ENCODE results near the gene SIDT2.
A peak's percentile ranks its signal among the peaks of the same experiment; 100 is the strongest.

SIDT2 gene

DNA sequence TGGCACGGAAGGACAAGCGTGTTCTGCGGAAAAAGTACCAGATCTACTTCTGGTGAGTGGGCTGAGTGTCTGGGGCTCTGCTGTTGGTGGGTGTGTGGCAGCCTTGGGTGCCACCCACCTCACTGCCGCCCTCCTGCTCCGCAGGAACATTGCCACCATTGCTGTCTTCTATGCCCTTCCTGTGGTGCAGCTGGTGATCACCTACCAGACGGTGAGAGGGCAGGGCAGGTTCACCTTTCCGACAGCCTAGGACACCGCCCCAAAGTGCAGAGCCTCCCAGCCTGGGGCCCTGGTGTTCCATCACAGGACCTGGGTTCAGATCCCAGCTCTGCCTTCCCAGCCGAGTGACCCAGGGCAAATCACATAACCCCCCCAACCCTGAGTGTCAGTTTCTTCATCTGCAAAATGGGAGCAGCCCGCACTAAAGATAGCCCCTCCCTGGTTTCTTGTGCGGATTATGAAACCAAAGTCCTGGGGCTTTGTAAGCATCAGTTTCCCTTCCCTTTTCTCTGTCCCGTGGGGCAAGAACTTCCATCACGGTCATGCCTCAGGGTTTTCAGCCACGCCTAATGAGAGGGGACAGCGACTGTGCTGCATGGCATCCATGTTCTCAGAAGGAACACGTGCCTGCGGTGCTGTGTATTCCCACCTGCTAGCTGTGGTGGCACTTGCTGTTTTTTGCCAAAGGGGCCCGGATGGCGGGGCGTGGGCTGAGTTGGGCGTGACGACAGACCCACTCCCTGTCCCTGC is 10.8 kb downstream of the SIDT2 start:
- DNase-seq (ENCODE audit: low read depth in 2 of 2) = no peak

DNA sequence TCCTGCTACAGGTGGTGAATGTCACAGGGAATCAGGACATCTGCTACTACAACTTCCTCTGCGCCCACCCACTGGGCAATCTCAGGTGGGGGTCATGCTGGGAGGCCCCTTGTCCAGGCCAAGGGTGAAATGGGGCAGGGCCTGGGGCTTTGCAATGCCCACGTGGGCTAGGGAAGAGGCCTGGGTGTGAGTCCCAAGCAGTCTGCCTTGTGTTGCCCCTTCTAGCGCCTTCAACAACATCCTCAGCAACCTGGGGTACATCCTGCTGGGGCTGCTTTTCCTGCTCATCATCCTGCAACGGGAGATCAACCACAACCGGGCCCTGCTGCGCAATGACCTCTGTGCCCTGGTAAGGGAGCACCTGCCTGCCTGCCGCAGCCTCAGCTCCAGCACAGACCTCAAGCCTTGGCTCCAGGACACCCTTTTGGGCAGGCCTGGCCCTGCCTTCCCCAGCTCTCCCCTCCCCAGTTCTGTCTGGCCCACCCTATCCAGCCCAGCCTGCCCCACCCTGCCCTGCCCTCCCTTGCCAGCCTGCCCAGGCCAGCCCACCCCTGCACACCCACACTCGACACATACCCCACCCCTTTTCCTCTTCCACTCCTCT is 11.5 kb downstream of the SIDT2 start:
- DNase-seq (ENCODE audit: low read depth in 2 of 2) = no peak

DNA sequence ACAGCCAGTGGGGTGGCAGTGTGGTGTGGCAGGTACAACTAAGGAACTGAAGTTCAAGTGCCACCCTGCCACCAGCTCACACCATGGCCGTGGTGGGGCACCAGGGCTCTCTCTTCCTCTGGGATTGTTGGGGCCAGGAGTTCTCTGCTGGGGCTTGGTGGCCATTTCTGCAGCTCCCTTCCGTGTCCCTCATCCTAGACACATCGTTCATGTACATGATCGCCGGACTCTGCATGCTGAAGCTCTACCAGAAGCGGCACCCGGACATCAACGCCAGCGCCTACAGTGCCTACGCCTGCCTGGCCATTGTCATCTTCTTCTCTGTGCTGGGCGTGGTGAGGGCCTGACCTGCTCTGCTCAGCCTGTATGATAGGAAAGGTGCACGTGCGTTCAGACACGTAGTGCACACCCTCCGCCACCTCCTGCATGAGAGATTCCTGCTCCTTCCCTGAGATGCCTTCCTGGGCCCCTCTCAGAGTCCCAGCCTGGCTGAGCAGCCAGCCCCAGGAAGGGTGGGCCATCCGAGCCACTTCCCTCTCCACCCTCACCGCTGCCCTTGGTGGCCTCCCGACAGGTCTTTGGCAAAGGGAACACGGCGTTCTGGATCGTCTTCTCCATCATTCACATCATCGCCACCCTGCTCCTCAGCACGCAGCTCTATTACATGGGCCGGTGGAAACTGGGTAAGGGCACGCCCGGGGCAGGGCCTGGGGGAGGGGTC is 13.3 kb downstream of the SIDT2 start:
- no peak for DNase-seq (ENCODE audit: low read depth in 2 of 2)

- no peak for DNase-seq (ENCODE audit: low read depth in 2 of 2)
These were observed 13.9 kb downstream of the SIDT2 start for GRCh38 chr11:117192401-117192875.

DNA sequence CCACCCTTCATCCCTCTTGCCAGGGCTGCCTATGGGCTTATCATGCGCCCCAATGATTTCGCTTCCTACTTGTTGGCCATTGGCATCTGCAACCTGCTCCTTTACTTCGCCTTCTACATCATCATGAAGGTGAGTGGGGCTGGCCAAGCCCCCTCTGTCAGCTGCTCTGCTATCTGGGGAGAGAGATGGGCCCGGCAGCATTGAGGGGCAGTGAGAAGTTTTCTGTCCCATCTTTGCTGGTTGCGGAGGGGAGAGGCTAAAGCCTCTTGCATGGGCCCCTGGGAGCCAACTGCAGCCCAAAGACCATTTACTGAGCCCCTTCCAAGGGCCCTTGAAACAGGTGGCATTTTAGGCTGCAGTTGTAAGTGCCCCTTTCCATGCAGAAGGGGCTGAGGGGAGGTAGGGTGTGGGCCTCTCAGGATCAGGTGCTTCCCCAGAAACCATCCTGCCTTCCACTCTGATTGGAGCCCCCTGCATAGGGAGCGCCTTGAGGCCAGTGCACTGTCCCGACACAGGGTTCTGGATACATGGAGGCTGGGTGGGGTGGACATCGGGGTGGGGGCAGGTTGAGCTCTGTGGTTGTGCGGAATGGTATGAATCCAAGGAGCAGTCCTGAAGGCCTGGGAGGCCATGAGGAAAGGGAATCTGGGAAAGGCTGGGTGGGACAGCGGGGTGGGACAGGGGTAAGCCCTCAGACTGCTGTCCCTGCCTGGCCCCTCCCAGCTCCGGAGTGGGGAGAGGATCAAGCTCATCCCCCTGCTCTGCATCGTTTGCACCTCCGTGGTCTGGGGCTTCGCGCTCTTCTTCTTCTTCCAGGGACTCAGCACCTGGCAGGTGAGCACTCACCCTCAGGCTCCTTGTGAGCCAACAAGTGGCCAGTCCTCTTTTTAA is 14.8 kb downstream of the SIDT2 start:
- DNase-seq (ENCODE audit: low read depth in 2 of 2) = no peak

DNA sequence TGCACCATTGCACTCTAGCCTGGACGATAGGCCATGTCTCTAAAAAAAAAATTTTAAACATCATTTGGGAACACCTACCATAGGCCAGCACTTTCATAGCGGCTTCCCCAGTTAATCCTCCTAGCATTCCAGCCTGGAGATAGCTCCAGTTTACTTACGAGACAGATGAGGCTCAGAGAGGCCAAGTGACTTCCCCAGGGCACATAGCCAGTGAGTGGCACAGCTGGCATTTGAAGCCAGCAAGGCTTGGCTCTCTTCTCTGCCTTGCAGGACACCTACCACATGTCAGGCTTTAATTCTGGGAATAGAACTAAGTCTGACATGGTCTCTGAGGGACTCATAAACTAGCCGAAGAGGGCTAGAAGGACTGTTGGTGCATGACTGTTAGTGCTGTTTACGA is 15.7 kb downstream of the SIDT2 start:
- no peak for DNase-seq (ENCODE audit: low read depth in 2 of 2)

- no peak for DNase-seq (ENCODE audit: low read depth in 2 of 2)
These were observed 16.7 kb downstream of the SIDT2 start for GRCh38 chr11:117195258-117195657.

GRCh38 chr11:117195761-117196160 is 17.2 kb downstream of the SIDT2 start:
- no peak for DNase-seq (ENCODE audit: low read depth in 2 of 2)

DNA sequence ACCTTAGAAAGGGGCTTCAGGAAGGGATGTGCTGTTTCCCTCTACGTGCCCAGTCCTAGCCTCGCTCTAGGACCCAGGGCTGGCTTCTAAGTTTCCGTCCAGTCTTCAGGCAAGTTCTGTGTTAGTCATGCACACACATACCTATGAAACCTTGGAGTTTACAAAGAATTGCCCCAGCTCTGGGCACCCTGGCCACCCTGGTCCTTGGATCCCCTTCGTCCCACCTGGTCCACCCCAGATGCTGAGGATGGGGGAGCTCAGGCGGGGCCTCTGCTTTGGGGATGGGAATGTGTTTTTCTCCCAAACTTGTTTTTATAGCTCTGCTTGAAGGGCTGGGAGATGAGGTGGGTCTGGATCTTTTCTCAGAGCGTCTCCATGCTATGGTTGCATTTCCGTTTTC is 18.5 kb downstream of the SIDT2 start:
- no peak for DNase-seq (ENCODE audit: low read depth in 2 of 2)

GRCh38 chr11:117197516-117198456 is 19.2 kb downstream of the SIDT2 start:
- no peak for DNase-seq (ENCODE audit: low read depth in 2 of 2)

DNA sequence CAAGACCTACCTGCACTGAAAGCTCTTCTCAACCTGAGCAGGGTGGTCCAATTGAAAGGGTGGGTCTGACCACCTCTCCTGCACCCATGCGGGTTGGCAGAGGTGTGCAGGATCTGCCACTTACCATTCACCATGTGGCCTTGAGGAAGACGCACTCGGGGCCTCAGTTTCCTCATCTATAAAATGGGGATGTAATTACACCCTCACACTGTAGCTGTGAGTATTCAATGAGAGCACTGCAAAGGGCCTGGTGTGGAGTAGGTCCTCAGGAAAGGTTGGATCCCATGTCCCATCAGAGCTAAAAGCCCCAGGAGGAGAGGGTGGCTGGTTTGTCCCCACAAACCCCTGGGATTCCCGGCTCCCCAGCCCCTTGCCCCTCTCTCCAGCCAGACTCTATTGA is 20.1 kb downstream of the SIDT2 start:
- no peak for DNase-seq (ENCODE audit: low read depth in 2 of 2)

GRCh38 chr11:117199053-117199915 is 20.7 kb downstream of the SIDT2 start, which contains the start of gene TAGLN:
Gene TAGLN, plus strand, starts transcription at chr11:117199370. Its CDS starts 3,644 bp downstream, at chr11:117203014.
- peak; percentile 97 for DNase-seq (ENCODE audit: low read depth in 2 of 2)

DNA sequence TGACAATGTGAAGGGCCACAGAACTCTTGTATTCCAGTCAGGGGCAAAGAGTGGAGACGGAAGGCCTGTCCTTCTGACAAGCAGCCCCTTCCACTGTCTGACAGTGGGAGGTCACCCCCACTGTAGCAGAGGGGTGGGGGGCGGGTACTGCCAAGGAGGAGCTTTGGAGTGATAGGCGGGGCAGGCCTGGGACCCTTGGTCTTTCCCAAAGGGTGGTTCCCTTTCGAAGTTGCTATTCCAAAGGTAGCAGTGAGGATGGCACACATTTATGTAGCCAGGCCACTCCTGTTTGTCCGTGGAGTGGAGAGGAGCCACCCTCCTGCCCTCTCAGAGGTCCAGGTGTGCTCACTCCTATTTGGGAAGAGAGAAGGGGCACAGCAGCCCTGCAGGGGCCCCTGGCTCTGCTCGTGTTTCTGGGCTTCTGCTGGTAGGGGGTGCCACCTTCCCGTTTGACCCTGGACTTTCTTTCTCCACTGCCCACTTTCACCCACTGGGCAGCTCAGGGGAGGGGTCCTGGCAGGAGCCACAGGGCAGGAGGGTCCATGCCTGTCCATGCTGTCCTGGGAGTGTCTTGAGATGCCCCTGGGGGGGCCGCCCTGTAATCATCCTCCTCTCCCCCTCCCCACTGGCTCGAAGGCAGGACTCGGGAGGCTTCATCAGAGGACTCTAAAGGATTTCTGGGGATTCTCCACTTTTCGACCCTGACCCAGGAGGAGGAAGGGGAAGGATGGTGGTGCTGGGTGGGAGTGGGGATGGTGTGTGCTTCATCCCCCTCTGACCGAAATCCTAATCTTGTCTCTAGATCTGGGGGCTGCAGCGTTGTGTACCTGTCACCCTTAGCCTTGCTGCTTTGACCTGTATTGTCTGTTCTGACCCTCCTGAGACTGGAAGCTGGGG is 21.6 kb downstream of the SIDT2 start:
- DNase-seq (ENCODE audit: low read depth in 2 of 2) = no peak

DNA sequence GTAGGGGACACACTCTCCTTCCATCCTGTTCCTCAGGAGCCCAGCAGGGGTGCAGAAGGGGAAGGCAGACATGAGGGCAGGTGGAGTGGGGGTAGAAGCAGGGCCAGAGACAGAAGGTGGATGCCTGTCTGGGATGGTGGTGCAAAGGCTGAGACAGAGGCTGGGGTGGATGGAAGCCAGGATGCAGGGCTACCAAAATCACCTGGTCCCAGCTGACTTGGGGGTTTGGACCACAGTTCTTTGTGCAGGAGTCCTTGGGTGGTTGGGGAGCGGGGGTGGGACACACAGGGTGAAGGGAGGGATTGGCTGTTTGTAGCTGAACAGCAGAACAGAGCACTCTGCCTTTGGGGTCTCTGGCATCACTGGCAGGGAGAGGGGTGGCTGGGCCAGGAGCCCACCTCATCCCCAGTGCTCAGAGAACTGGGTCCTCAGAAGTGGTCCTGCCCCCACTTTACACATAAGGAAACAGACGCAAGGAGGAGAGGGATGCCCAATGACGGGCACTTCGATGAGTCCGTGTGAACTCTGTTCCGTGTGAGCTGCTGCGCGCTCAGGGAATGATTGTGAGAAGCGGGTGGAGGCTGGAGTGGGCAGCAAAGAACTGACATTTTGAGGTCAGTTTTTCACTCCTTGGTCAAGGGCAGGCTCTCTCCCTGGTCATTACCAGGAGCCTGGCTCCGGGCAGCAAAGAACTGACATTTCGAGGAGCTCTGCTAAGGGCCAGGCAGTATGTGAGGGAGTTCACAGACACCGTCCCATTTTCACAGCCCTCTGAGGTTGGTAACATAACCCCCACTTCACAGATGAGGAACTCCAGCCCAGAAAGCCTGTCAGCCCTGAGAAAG is 22.5 kb downstream of the SIDT2 start:
- DNase-seq (ENCODE audit: low read depth in 2 of 2) = no peak

GRCh38 chr11:117201658-117202305 is 23.2 kb downstream of the SIDT2 start:
- DNase-seq (ENCODE audit: low read depth in 2 of 2) = no peak

GRCh38 chr11:117202386-117203068 is 24.0 kb downstream of the SIDT2 start:
- DNase-seq (ENCODE audit: low read depth in 2 of 2) = no peak

- no peak for DNase-seq (ENCODE audit: low read depth in 2 of 2)
These were observed 24.5 kb downstream of the SIDT2 start for GRCh38 chr11:117203069-117203407.
